ENCODE measurements around the gene WDR31.
"Not testable (repeated sequence)": the region's sequence is repeated elsewhere in the genome, so short reads cannot be mapped to it uniquely, and the experiment has no call there.

- TF ChIP-seq, protein P1, sequence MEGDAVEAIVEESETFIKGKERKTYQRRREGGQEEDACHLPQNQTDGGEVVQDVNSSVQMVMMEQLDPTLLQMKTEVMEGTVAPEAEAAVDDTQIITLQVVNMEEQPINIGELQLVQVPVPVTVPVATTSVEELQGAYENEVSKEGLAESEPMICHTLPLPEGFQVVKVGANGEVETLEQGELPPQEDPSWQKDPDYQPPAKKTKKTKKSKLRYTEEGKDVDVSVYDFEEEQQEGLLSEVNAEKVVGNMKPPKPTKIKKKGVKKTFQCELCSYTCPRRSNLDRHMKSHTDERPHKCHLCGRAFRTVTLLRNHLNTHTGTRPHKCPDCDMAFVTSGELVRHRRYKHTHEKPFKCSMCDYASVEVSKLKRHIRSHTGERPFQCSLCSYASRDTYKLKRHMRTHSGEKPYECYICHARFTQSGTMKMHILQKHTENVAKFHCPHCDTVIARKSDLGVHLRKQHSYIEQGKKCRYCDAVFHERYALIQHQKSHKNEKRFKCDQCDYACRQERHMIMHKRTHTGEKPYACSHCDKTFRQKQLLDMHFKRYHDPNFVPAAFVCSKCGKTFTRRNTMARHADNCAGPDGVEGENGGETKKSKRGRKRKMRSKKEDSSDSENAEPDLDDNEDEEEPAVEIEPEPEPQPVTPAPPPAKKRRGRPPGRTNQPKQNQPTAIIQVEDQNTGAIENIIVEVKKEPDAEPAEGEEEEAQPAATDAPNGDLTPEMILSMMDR (IDR thresholded peaks at IDR 0.05) = not testable (repeated sequence)
- TF ChIP-seq POLR2A (IDR thresholded peaks at IDR 0.05) = not testable (repeated sequence)
These were observed 41.4 kb upstream of the WDR31 start for GRCh38 chr9:113381441-113381840.
